ENCODE data around the gene TMEM184B. TPM values are rescaled to one million over a fixed set of nuclear protein-coding genes. Genes with fewer than 3 reads are reported as not detected.

TMEM184B gene
- total RNA-seq, 1 donor: 14.3 TPM

DNA sequence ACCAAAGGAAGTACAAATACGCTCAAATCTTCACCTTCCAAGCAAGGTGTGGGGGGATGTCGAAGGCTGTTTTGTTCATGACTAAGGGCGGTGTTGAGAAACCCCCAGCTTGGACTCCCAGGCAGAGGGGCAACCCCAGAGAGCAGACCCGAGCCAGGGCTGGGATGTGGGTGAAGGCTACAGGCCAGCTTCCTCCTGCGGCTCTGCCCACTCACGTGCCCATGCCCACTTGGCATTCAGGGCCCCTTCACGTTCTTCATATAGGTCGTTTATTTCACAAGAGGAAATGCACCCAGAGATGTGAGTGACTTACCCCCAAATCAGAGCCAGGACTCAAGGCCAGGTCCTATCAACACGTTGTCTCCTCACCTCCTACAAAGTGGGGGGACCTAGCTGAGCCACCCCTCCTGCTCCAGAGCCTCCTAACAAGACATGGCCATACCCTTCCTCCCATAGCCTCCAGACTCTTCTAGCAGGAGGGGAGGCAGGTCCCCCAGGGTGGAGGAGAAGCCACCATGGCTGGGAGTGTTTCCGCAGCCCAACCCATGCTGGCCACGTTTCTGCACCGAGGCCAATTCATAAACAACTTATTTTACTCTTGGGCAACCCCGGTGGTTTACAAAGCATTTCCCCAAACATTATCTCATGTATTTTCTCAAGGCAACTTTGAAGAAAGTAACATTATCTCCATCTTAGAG, 22.0 kb downstream of the TMEM184B start:
- Histone ChIP-seq H3K4me1 (ENCODE audit: insufficient read depth, low read length) (peaks cover 6% of the 10 kb centered on the region), H3K9me3 (ENCODE audit: low read depth, low read length) (no peaks in the 10 kb centered on the region), H3K27me3 (ENCODE audit: insufficient read depth, low read length) (no peaks in the 10 kb centered on the region), H3K4me3 (ENCODE audit: low read length) (no peak overlapping the region)

DNA sequence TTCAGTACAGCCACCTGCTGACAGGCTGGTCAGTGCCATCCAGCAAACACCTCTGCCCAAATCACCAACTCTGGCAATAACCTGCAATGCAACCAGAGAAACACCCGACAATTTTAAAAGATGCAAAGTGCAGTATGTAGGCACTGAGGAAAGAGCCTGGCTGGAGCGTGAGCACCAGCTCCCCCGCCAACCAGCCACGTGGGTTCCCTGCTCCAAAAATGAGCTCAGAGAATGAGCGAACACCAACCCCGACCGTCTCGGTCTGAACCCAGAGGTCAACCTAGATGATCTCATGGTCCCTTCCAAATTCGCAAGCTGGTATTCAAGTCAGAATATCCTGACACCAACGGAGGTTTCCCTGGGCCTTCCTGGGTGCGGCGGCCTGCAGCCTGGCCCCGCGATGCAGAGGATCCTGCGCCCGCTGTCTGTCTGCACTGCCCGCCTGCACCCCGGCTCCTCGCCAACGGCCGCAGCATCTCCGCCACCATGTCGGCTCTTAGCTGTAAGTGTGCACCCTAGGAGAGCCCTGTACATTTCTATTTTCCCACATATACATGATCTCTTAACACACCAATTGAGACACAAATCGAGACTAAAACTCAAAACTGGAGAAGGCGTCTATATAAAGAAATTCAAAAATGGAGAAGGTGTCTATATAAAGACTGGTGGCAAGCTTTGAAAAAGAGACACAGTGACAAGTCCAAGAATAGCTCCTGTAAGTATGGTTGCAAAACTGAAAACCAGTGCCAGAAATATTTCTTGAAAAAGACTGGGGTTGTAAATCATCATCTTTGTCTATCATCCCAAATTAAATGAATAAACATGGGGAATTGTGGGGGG, 22.8 kb downstream of the TMEM184B start:
- Histone ChIP-seq H3K27me3 (ENCODE audit: insufficient read depth, low read length) (no peaks in the 10 kb centered on the region), H3K4me1 (ENCODE audit: insufficient read depth, low read length) (peaks cover 6% of the 10 kb centered on the region), H3K9me3 (ENCODE audit: low read depth, low read length) (no peaks in the 10 kb centered on the region), H3K4me3 (ENCODE audit: low read length) (no peak overlapping the region)

DNA sequence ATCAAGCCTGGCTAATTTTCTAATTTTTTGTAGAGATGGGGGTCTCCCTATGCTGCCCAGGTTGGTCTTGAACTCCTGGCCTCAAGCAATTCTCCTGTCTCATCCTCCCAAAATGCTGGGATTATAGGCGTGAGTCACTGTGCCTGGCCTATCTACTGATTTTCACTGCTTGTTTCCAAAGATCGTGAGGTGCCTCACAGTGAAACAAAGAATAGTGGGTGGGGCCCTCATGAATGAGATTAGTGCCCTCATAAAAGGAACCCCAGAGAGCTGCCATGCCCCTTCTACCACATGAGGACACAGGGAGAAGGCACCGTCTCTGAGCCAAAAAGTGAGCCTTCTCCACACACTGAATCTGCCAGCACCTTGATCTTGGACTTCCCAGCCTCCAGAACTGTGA, 23.5 kb downstream of the TMEM184B start:
- no peak overlapping the region for H3K4me3 ChIP-seq (ENCODE audit: low read length)

DNA sequence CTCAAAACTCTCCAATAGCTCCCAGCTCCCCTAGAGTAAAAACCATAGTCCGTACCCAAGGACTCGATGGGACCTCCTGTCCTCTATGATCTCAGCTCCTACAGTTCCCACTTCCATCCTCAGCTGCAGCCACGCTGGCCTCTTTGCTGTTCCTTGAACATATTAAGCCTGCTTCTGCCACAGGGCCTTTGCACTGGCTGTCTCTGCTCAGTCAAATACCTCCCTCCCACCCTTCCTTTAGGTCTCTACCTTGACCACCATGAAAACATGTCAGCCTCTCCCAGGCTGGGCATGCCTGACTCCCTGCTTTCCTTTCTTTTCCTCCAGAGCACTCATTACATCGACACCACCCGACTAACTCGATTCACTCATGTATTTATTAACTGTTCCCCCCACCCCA, 24.5 kb downstream of the TMEM184B start:
- Histone ChIP-seq H3K4me3 (ENCODE audit: low read length) (no peak overlapping the region), H3K9me3 (ENCODE audit: low read depth, low read length) (no peaks in the 10 kb centered on the region), H3K27me3 (ENCODE audit: insufficient read depth, low read length) (no peaks in the 10 kb centered on the region), H3K4me1 (ENCODE audit: insufficient read depth, low read length) (peaks cover 6% of the 10 kb centered on the region)

More for the DNA sequence above, 23.5 kb downstream of the TMEM184B start:
- Histone ChIP-seq H3K27me3 (ENCODE audit: insufficient read depth, low read length) (no peaks in the 10 kb centered on the region), H3K4me1 (ENCODE audit: insufficient read depth, low read length) (peaks cover 6% of the 10 kb centered on the region), H3K9me3 (ENCODE audit: low read depth, low read length) (no peaks in the 10 kb centered on the region)

DNA sequence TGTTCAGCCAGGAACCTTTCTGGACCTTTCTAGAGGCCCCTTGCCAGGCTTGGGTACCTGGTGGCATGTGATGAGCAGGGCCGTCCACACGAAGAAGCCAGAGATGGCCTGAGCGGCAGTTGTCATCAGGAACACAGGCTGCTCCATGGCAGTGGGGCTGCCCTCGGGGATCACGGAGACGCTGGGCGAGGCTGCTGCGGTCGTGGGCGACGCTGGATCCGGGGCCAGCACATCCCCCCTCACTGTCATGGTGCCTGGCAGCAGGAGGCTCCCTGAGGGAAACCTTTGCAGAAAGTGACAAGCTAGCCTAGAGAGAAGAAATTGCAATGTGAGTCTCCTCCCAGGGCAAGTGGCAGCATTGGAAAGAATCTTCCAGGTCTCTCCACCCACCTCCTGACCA, 25.1 kb downstream of the TMEM184B start:
- Histone ChIP-seq H3K27me3 (ENCODE audit: insufficient read depth, low read length) (no peaks in the 10 kb centered on the region), H3K4me1 (ENCODE audit: insufficient read depth, low read length) (peaks cover 6% of the 10 kb centered on the region), H3K9me3 (ENCODE audit: low read depth, low read length) (no peaks in the 10 kb centered on the region), H3K4me3 (ENCODE audit: low read length) (no peak overlapping the region)

DNA sequence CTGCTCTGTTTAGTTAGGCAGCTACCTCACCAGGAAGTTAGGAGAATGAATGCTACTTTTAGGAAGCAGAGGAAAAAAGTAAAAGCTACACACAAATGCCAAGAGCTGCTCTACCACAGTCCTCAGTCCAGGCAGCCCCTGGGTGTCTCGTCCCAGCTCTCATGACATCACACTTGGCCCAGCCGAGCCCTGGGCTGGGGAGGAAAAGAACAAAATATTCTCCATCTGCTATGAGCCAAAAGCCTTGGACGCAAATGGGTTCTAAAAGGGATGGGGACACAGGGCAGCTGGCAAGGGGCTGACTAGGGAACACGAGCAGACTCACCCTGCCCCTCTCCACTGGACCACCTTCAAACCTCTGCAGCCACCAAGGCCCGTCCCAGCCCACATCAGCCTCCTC, 26.1 kb downstream of the TMEM184B start:
- Histone ChIP-seq H3K4me3 (ENCODE audit: low read length) (no peak overlapping the region), H3K9me3 (ENCODE audit: low read depth, low read length) (no peaks in the 10 kb centered on the region), H3K27me3 (ENCODE audit: insufficient read depth, low read length) (no peaks in the 10 kb centered on the region), H3K4me1 (ENCODE audit: insufficient read depth, low read length) (peaks cover 6% of the 10 kb centered on the region)

DNA sequence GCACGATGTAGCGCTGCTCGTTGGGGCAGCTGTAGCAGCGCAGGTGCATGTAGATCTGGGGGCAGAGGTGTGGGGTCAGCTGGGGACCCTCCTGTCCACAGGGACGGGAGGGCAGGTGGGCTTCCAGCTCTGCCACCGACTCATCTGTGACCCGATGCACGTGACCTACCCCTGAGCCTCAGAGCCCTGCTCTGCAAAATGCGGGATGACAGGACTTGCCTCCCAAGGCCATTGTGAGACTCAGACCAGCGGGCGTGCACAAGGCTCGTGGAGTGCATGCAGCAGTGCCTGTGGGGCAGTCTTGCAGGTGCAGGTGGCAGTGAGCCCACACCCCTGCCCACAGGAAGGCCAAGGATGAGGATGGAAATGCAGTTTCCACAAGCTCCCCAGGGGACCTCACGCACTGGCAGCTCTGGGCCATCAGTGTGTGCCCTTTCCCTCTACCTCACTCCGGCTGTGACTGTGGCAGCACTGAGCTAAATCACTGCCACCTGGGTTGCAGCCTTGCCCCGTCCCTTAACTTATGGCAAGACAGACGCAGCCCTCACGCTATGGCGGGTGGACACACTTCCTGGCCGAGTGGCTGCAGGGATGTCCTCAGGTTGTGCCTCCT, 26.7 kb downstream of the TMEM184B start:
- Histone ChIP-seq H3K4me3 (ENCODE audit: low read length) (no peak overlapping the region), H3K27me3 (ENCODE audit: insufficient read depth, low read length) (no peaks in the 10 kb centered on the region), H3K9me3 (ENCODE audit: low read depth, low read length) (no peaks in the 10 kb centered on the region), H3K4me1 (ENCODE audit: insufficient read depth, low read length) (peaks cover 6% of the 10 kb centered on the region)

DNA sequence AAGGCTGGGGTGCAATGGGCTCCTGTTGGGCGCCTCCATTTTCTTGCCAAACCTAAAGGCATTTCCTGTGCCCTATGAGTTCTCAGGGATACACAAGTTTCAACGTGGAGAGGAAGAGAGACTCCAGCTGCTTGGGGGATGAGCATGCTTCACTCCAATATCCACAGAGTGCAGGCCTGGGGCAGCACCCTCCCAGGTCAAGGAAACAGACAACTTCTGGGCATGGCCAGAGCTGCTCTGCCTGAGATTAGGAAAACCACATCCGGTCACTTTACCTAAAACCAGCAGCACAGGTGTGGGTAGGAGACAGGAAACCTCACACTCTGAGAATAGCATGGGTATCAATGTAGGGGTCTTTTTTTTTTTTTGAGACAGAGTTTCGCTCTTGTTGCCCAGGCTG, 28.7 kb downstream of the TMEM184B start:
- H3K9me3 ChIP-seq (ENCODE audit: low read depth, low read length): no peaks in the 10 kb centered on the region
- no peaks in the 10 kb centered on the region for H3K4me1 ChIP-seq (ENCODE audit: insufficient read depth, low read length)
- H3K4me3 ChIP-seq (ENCODE audit: low read length): no peak overlapping the region
- no peaks in the 10 kb centered on the region for H3K27me3 ChIP-seq (ENCODE audit: insufficient read depth, low read length)

DNA sequence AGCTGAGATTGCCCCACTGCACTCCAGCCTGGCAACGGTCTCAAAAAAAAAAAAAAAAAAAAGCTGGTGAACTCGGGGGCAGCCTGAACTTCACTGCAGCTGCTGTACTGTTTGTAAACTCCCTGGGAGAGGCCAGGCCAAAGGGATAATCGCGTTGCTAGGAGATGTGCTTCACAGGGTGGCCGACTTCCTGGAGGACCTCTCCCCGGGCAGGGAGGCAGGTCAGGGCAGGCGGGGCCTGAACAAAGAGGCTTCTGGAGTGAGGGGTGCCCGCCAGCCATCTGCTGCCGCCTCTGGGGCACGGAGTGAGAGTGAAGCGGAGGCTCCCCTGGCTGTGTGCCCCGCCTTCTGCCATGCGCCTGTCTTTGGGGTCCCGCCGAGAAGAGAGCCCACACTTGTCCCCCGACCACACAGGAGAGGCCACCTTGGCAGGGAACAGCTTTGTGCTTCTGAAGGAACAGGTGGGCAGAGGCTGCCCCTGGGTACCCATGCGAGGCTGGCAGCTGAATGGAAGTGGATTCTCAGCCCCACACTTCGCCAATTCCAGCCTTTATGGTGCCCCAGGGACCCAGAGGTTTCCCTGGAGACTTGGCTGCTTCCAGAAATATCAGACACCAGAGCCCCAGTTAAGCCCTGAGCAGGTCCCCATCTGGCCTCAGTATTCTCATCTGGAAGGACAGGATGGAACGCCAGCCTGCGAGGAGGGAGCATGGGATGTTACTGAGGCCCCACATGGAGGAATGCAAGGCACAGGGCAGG, 29.6 kb downstream of the TMEM184B start:
- Histone ChIP-seq H3K4me3 (ENCODE audit: low read length) (no peak overlapping the region), H3K9me3 (ENCODE audit: low read depth, low read length) (no peaks in the 10 kb centered on the region), H3K4me1 (ENCODE audit: insufficient read depth, low read length) (no peaks in the 10 kb centered on the region), H3K27me3 (ENCODE audit: insufficient read depth, low read length) (no peaks in the 10 kb centered on the region)

DNA sequence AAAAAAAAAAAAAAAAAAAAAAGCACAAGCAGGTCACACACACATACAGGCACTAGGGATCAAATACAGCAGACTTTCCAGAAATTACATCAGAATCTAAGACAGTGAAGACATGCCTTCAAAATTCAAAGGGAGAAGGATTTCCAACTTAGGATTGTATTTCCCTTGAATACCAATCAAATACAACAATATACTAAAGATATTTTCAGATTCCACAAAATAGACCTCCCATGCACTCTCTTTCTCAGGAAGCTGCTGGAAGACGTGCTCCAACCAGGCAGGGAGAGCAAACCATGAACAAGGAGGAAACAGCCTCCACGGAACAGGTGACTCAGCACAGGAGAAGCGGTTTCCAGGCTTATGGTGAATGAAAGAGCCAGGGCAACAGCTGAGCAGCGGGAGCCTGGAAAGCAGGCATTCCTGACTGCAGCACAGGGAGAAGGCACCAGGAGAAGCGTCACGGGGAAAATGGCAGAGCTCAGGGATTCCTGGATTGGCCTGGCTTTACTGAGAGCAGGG, 32.0 kb downstream of the TMEM184B start:
- H3K4me1 ChIP-seq (ENCODE audit: insufficient read depth, low read length): no peaks in the 10 kb centered on the region
- no peaks in the 10 kb centered on the region for H3K9me3 ChIP-seq (ENCODE audit: low read depth, low read length)
- no peak overlapping the region for H3K4me3 ChIP-seq (ENCODE audit: low read length)
- no peaks in the 10 kb centered on the region for H3K27me3 ChIP-seq (ENCODE audit: insufficient read depth, low read length)

DNA sequence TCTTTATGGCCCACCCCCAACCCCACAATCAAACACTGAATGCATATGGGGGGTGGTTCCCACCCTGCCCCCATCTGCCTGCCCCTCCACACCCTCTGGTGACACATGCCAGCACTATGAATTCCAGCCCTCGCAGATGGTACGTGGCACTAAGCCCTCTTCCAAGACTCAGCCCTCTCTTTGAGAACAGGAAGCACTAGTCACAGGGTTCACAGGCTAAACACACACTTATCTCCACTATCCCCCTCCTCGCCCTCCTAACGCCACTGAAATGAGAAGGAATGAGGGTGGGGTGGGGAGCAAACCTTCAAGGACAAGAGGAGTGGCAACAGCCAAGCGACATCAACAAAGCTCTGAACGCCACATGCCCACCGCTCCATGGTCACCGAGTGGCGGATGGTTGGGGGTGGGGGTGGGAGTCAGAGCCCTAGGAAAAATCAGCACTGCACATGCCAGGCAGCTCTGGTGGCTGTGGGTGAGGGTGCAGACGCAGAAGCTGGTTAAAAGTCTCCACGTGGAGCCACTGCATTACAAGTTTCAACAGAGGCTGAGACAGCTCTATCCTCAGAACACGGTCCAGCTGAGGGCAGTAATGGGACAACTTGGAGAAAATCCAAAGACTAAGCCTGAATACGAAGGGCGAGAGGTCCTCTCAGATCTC, 33.6 kb downstream of the TMEM184B start:
- Histone ChIP-seq H3K4me3 (ENCODE audit: low read length) (no peak overlapping the region), H3K4me1 (ENCODE audit: insufficient read depth, low read length) (no peaks in the 10 kb centered on the region)

DNA sequence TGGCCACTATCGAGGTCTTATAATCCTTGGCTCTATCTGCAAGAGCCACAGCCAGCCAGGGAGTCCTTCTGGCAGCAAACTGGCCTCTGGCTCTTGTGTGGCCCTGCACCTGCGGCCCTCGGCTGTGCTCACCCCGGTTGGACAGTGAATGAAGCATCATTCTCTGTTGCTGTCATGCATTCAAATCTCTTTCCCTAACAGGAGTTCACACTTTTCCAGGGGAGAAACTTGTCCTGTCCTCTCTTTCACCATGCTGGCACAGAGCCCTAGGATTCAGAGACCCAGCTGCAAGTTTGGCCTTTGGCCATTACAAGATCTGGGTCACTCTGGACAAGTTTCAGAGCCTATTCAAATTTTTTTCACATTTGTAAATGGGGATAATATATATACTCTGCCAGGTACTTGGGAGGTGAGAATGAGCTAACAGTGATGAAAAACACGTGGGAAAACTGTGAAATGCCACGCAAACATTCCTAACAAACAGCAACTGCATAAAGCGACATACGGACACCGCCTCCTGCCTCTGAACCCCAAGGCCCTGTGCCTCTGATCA, 34.2 kb downstream of the TMEM184B start:
- H3K9me3 ChIP-seq (ENCODE audit: low read depth, low read length): no peaks in the 10 kb centered on the region
- H3K4me1 ChIP-seq (ENCODE audit: insufficient read depth, low read length): no peaks in the 10 kb centered on the region
- no peak overlapping the region for H3K4me3 ChIP-seq (ENCODE audit: low read length)
- H3K27me3 ChIP-seq (ENCODE audit: insufficient read depth, low read length): no peaks in the 10 kb centered on the region

More for the DNA sequence above, 33.6 kb downstream of the TMEM184B start:
- H3K27me3 ChIP-seq (ENCODE audit: insufficient read depth, low read length): no peaks in the 10 kb centered on the region
- H3K9me3 ChIP-seq (ENCODE audit: low read depth, low read length): no peaks in the 10 kb centered on the region

DNA sequence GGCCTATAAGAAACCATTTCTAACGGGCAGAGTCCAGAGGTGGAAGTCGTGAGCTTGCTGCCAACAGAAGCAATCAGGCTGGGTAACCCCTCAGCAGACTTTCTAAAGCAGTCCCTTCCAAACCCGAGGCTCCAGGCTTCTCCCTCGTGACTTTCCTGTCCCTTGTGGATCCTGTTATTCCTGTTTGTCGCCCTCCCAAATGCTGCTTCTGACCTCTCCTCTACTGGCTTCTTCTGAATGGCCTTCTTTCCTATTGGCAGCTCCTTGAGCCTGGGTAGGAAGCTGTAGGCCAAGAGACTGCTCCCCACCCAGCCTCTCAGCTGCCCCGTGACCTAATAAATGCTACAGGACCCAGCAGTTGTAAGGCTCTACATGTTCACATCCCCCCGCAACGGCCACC, 36.0 kb downstream of the TMEM184B start:
- H3K9me3 ChIP-seq (ENCODE audit: low read depth, low read length): no peaks in the 10 kb centered on the region
- H3K4me3 ChIP-seq (ENCODE audit: low read length): no peak overlapping the region
- H3K27me3 ChIP-seq (ENCODE audit: insufficient read depth, low read length): no peaks in the 10 kb centered on the region
- no peaks in the 10 kb centered on the region for H3K4me1 ChIP-seq (ENCODE audit: insufficient read depth, low read length)

DNA sequence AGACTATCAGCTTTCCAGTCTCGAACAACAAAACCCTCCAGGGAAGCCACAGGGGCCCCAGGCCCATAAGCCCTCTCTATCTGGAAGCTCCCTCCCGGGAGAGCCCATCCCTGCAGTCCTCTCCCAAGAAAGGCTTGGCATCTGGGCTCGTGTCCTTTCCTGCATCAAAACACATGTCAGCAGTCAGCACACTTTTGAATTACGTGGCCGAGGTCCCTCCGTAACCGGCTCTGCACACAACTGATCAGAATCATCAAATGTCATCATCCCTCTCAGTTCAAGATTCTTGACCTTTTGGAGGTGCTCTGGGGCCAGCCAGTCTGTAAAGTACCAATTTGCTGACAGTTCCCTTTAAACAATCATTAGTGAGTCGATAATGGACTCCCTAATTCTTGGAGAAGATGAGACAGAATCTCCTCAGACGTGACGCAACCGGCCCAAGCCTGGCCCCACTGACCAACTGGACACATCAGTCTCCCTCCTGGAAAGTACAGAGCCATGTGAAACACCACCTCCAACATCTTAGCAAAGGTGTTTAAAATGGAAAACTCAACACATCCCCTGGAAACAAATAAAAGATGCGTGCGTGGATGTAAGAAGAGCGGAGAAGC, 37.5 kb downstream of the TMEM184B start:
- H3K4me3 ChIP-seq (ENCODE audit: low read length): no peak overlapping the region

More for the DNA sequence above, 37.5 kb downstream of the TMEM184B start:
- Histone ChIP-seq H3K27me3 (ENCODE audit: insufficient read depth, low read length) (no peaks in the 10 kb centered on the region), H3K4me1 (ENCODE audit: insufficient read depth, low read length) (peaks cover 5% of the 10 kb centered on the region), H3K9me3 (ENCODE audit: low read depth, low read length) (no peaks in the 10 kb centered on the region)

Data from mononuclear cell (primary cell).